K562 (cell line): ENCODE results near the gene CAST. TPM values are rescaled to one million over a fixed set of nuclear protein-coding genes. Genes with fewer than 3 reads are reported as not detected.
A peak's percentile ranks its signal among the peaks of the same experiment; 100 is the strongest.

ENCODE experiments used
- ATAC-seq: fragments of 200-7000 bp; cut with Tn5 transposase; 3 replicates; pipeline ENCODE4 v1.9.1; 2020; ENCODE audit warnings: moderate library complexity
- BruUV-seq: library from RNA; stranded (reverse); fragments of 400-500 nt; replicated peaks from 2 replicates; lab custom pipeline; 2021; lab: Mats Ljungman, UMichigan
- CTCF ChIA-PET: fragments of 300-600 bp; formaldehyde crosslinking; extraction: SDS; loops from one replicate; lab custom pipeline; 2021; ENCODE audit warnings: low intra/inter-chr PET ratio; lab: Yijun Ruan, JAX
- POLR2A ChIA-PET: fragments of 300-600, 350-650 bp; sonication (Branson Sonifier 250); formaldehyde crosslinking; extraction: SDS; loops from one replicate; lab custom pipeline; 2021; ENCODE audit warnings: antibody characterized with exemption, inconsistent platforms; lab: Yijun Ruan, JAX
- DNase-seq, 4 experiments: peaks; one replicate each; pipeline versions ENCODE4 v3.0.0 to v3.0.0-alpha.2; 2011 to 2018; ENCODE audit warnings: low spot score in 3 of 4, mixed read lengths in 3 of 4; ENCODE audit errors: extremely low read depth in 1 of 4
- FAIRE-seq: peaks from 2 replicates; lab custom pipeline; 2011; peaks lifted over from hg19 to GRCh38; lab: Jason Lieb, UNC
- H2AFZ ChIP-seq: 2 replicates; pipeline ENCODE4 v1.6.0; 2011; ENCODE audit warnings: low read depth, low read length, control low read depth, inconsistent platforms
- H3K27ac ChIP-seq: fragments of 200-600 bp; 3 replicates; pipeline ENCODE4 v1.8.0; 2011; ENCODE audit warnings: low read depth, mild to moderate bottlenecking, control low read depth, inconsistent platforms, low read length, moderate library complexity, mixed read lengths; ENCODE audit errors: extremely low read depth
- H3K27me3 ChIP-seq, 2 experiments: fragments of 300-600 bp in 1 of 2; 2 replicates in 1 of 2; 3 replicates in 1 of 2; pipeline versions ENCODE4 v1.6.0 to v1.8.0; 2011; ENCODE audit warnings: inconsistent platforms in 2 of 2, low read length in 2 of 2, mild to moderate bottlenecking in 1 of 2, mixed read lengths in 1 of 2, moderate library complexity in 1 of 2; ENCODE audit not compliant: control insufficient read depth in 2 of 2, insufficient read depth in 2 of 2
- H3K36me3 ChIP-seq: fragments of 300-600 bp; 3 replicates; pipeline ENCODE4 v1.8.0; 2011; ENCODE audit warnings: mild to moderate bottlenecking, low read length, inconsistent platforms; ENCODE audit not compliant: control insufficient read depth, insufficient read depth
- H3K4me1 ChIP-seq, 2 experiments: fragments of 200-600 bp in 1 of 2; replicated peaks in 1 of 2; 2 replicates in 1 of 2; 3 replicates in 1 of 2; pipeline versions ENCODE4 v1.5.1 to v1.8.0; 2011; ENCODE audit warnings: inconsistent platforms in 2 of 2, low read length in 2 of 2, mild to moderate bottlenecking in 1 of 2, mixed read lengths in 1 of 2, moderate library complexity in 1 of 2; ENCODE audit not compliant: control insufficient read depth in 2 of 2, insufficient read depth in 2 of 2
- H3K4me2 ChIP-seq: 2 replicates; pipeline ENCODE4 v1.6.1; 2011; ENCODE audit warnings: low read length, control low read depth, inconsistent platforms, mixed read lengths; ENCODE audit not compliant: insufficient read depth
- H3K4me3 ChIP-seq: fragments of 200-600 bp; sonication (generic), shearing (Covaris generic); 2 replicates; pipeline ENCODE4 v1.5.1; 2016; ENCODE audit warnings: control low read depth, inconsistent platforms
- H3K79me2 ChIP-seq: fragments of 200-600 bp; 3 replicates; pipeline ENCODE4 v1.8.0; 2011; ENCODE audit warnings: low read length, inconsistent platforms; ENCODE audit not compliant: control insufficient read depth, insufficient read depth
- H3K9ac ChIP-seq, 2 experiments: 2 replicates each; pipeline versions ENCODE4 v1.6.0 to v1.6.1; 2011; ENCODE audit warnings: low read depth in 2 of 2, low read length in 2 of 2, control low read depth in 1 of 2, inconsistent platforms in 1 of 2, mild to moderate bottlenecking in 1 of 2, mixed read lengths in 1 of 2; ENCODE audit not compliant: insufficient read depth in 1 of 2
- H3K9me1 ChIP-seq: one replicate; pipeline ENCODE4 v1.6.0; 2011; ENCODE audit warnings: inconsistent platforms, mild to moderate bottlenecking, low read length, moderate library complexity; ENCODE audit not compliant: control insufficient read depth, insufficient read depth
- H3K9me3 ChIP-seq: replicated peaks from 2 replicates; pipeline ENCODE4 v1.5.1; 2011; ENCODE audit warnings: low read depth, low read length, inconsistent platforms; ENCODE audit not compliant: control insufficient read depth, insufficient read depth
- H4K20me1 ChIP-seq: replicated peaks from 2 replicates; pipeline ENCODE4 v1.6.1; 2011; ENCODE audit warnings: low read length, inconsistent platforms, mixed read lengths; ENCODE audit not compliant: control insufficient read depth, insufficient read depth
- ATF7 ChIP-seq: fragments of 450-650 bp; IDR thresholded peaks from 2 replicates; pipeline ENCODE4 v1.7.1; 2014; ENCODE audit warnings: mild to moderate bottlenecking, moderate library complexity
- EHMT2 ChIP-seq: fragments of 450-650 bp; IDR thresholded peaks from 2 replicates; pipeline ENCODE4 v1.6.1; 2018; ENCODE audit warnings: antibody characterized with exemption
- PHF8 ChIP-seq: fragments of 200-600 bp; sonication (generic); IDR thresholded peaks from 2 replicates; pipeline ENCODE4 v1.6.1; 2012; ENCODE audit warnings: mixed run types, mild to moderate bottlenecking, inconsistent platforms, low read length, moderate library complexity, borderline replicate concordance
- RBM34 ChIP-seq: fragments of 200-400 bp; formaldehyde crosslinking; IDR thresholded peaks from 2 replicates; pipeline ENCODE4 v1.6.1; 2018; ENCODE audit warnings: low read length, borderline replicate concordance; ENCODE audit not compliant: insufficient read depth
- ZNF280B ChIP-seq: fragments of 250-450 bp; sonication (Bioruptor Pico); IDR thresholded peaks from 2 replicates; pipeline ENCODE4 v1.5.1; 2021; ENCODE audit warnings: mild to moderate bottlenecking
- ZNF785 ChIP-seq: fragments of 250-450 bp; sonication (Bioruptor Pico); IDR thresholded peaks from 2 replicates; pipeline ENCODE4 v1.4.0; 2020; ENCODE audit warnings: mild to moderate bottlenecking
- ZSCAN29 ChIP-seq: fragments of 450-650 bp; IDR thresholded peaks from 2 replicates; pipeline ENCODE4 v1.6.1; 2017
- WGBS: fragments of 100-300 bp; shearing (Covaris generic); methylation state at CpG from one replicate; pipeline ENCODE4 v1.1.6; 2016; ENCODE audit warnings: low coverage, mixed read lengths; ENCODE audit not compliant: insufficient coverage; ENCODE audit errors: missing lambda C conversion rate; 5-methylcytosine and 5-hydroxymethylcytosine counted together
- in situ Hi-C: fragments of 300-500 bp; cut with MboI; formaldehyde crosslinking; loops from 4 replicates; pipeline ENCODE4 v1.15.0; 2018; ENCODE audit warnings: inconsistent platforms, mixed read lengths
- intact Hi-C: fragments of 100-400 bp; cut with micrococcal nuclease; formaldehyde crosslinking; loops from 2 replicates; pipeline ENCODE4 v1.14.2; 2022
- polyA plus RNA-seq, 8 experiments: library from polyadenylated mRNA; depleted of rRNA in 4 of 8; stranded (reverse) in 5 of 8; unstranded in 3 of 8; fragments of >200 nt; fragmentation: Nextera tagmentation in 2 of 8; fragmentation: Illumina TruSeq in 1 of 8; extraction: Ambion mirVana in 2 of 8; extraction: Trizol in 1 of 8; gene quantifications; 2 replicates each; pipeline versions ENCODE4 v1.2.1 to v1.2.3, GENCODE V29; 2011 to 2014; ENCODE audit warnings: inconsistent platforms in 1 of 8, missing spikeins in 1 of 8
- total RNA-seq, 7 experiments: library from RNA; depleted of rRNA in 6 of 7; stranded (reverse); fragments of >200 nt in 6 of 7; fragmentation: Illumina TruSeq in 2 of 7; extraction: Trizol in 2 of 7; gene quantifications; 2 replicates each; pipeline versions ENCODE4 v1.2.1 to v1.2.3, GENCODE V29; 2011 to 2021; ENCODE audit warnings: low replicate concordance in 1 of 7

CAST gene
- total and polyA plus RNA-seq, 9 of the 15 experiments (the other 6 are each of a cell fraction or from before 2014, with no cell fraction given): 55.5 to 136 (median 86.1) TPM

GRCh38 chr5:96778409-96778808, 116.2 kb downstream of the CAST start:
- FAIRE-seq (no peak), DNase-seq (no peak)
- ChIA-PET CTCF (no interaction called here), POLR2A (interaction anchor here (1.4 kb wide), 1 partner anchor 30 kb away, joined by 5 read pairs; the partner anchor contains the start of gene ERAP1)
- no peak overlapping the region for H3K4me2 ChIP-seq
- intact Hi-C loops: no loop called here
- in situ Hi-C loops: no loop called here
- H3K36me3 ChIP-seq: peaks cover 74% of the 10 kb centered on the region
- no peaks in the 10 kb centered on the region for H3K9me3 ChIP-seq
- H2AFZ ChIP-seq: no peak overlapping the region
- H3K4me1 ChIP-seq: no peaks in the 10 kb centered on the region
- H4K20me1 ChIP-seq: no peaks in the 10 kb centered on the region
- no peak overlapping the region for H3K9ac ChIP-seq
- H3K9me1 ChIP-seq: no peaks in the 10 kb centered on the region
- H3K27ac ChIP-seq: no peak overlapping the region
- BruUV-seq: no TSS peak
- TF ChIP-seq RBM34: no peak
- no peak for TF ChIP-seq ZNF280B
- TF ChIP-seq, all 486 proteins: peak for 0
- 100% methylated on average over 1 of the region's 1 CpG for WGBS
- no peaks in the 10 kb centered on the region for H3K27me3 ChIP-seq
- H3K79me2 ChIP-seq: no peaks in the 10 kb centered on the region
- ATAC-seq: no peak
- H3K4me3 ChIP-seq: no peak overlapping the region

GRCh38 chr5:96780626-96781025, 118.5 kb downstream of the CAST start:
- Histone ChIP-seq H3K27ac (no peak overlapping the region), H3K9me3 (no peaks in the 10 kb centered on the region), H2AFZ (no peak overlapping the region), H3K9ac (no peak overlapping the region), H3K4me3 (no peak overlapping the region), H4K20me1 (no peaks in the 10 kb centered on the region), H3K9me1 (no peaks in the 10 kb centered on the region), H3K36me3 (peaks cover 58% of the 10 kb centered on the region), H3K79me2 (no peaks in the 10 kb centered on the region), H3K4me2 (no peak overlapping the region), H3K4me1 (no peaks in the 10 kb centered on the region), H3K27me3 (no peaks in the 10 kb centered on the region)
- no TSS peak for BruUV-seq
- CTCF ChIA-PET: no interaction called here
- ATAC-seq (no peak), FAIRE-seq (peak; percentile 70), DNase-seq (no peak)
- TF ChIP-seq PHF8 (no peak), ATF7 (no peak), ZSCAN29 (no peak), ZNF785 (CRISPR knock-in tag) (no peak), EHMT2 (no peak)
- intact Hi-C loops (no loop called here), in situ Hi-C loops (no loop called here)
- POLR2A ChIA-PET: interaction anchor here (0.7 kb wide), 2 partner anchors 88 to 371 kb away, joined by 3 read pairs; no protein-coding TSS in a partner anchor
